Sigmoid colon (tissue), 4 donors: ENCODE results near the gene FLT1.

Experiments
- EP300 ChIP-seq, 4 donors: sonication (generic); formaldehyde crosslinking; IDR thresholded peaks; one replicate each; pipeline ENCODE4 v1.6.1; 2017; ENCODE audit warnings: antibody characterized with exemption in 4 of 4
- POLR2A ChIP-seq, 2 donors: fragments of 450-650 bp; IDR thresholded peaks; one replicate each; pipeline ENCODE4 v1.6.1; 2016; ENCODE audit warnings: antibody characterized with exemption in 2 of 2, mild to moderate bottlenecking in 2 of 2, moderate library complexity in 2 of 2
- POLR2AphosphoS5 ChIP-seq, 4 donors: sonication (generic); formaldehyde crosslinking; IDR thresholded peaks; one replicate each; pipeline ENCODE4 v1.6.1; 2017; ENCODE audit warnings: antibody characterized with exemption in 4 of 4
- TF ChIP-seq, protein P1 (sequence below), 4 experiments: fragments of 450-650 bp in 3 of 4; fragments of 200-600 bp in 1 of 4; IDR thresholded peaks; one replicate each; pipeline ENCODE4 v1.5.1; 2016 to 2019; ENCODE audit warnings: antibody characterized with exemption in 4 of 4, mild to moderate bottlenecking in 3 of 4, moderate library complexity in 2 of 4

GRCh38 chr13:28324181-28324789, 170.6 kb downstream of the FLT1 start:
- TF ChIP-seq POLR2A (IDR thresholded peaks at IDR 0.05) = no peak
- TF ChIP-seq, protein P1, sequence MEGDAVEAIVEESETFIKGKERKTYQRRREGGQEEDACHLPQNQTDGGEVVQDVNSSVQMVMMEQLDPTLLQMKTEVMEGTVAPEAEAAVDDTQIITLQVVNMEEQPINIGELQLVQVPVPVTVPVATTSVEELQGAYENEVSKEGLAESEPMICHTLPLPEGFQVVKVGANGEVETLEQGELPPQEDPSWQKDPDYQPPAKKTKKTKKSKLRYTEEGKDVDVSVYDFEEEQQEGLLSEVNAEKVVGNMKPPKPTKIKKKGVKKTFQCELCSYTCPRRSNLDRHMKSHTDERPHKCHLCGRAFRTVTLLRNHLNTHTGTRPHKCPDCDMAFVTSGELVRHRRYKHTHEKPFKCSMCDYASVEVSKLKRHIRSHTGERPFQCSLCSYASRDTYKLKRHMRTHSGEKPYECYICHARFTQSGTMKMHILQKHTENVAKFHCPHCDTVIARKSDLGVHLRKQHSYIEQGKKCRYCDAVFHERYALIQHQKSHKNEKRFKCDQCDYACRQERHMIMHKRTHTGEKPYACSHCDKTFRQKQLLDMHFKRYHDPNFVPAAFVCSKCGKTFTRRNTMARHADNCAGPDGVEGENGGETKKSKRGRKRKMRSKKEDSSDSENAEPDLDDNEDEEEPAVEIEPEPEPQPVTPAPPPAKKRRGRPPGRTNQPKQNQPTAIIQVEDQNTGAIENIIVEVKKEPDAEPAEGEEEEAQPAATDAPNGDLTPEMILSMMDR (IDR thresholded peaks at IDR 0.05) = peak in 3 of 4 experiments; percentile 30 to 60 (median 41)
- TF ChIP-seq POLR2AphosphoS5 (IDR thresholded peaks at IDR 0.05) = no peak
- TF ChIP-seq EP300 (IDR thresholded peaks at IDR 0.05) = no peak
